Tibial nerve (tissue), 4 donors: Measurements from ENCODE around the gene KLF18.

Source experiments
- EP300 ChIP-seq, 2 donors: sonication (generic); formaldehyde crosslinking; IDR thresholded peaks; one replicate each; pipeline ENCODE4 v1.6.1; 2017; ENCODE audit warnings: antibody characterized with exemption in 2 of 2, mild to moderate bottlenecking in 1 of 2
- POLR2A ChIP-seq, 2 donors: fragments of 450-650 bp; IDR thresholded peaks; one replicate each; pipeline ENCODE4 v1.6.1; 2017; ENCODE audit warnings: antibody characterized with exemption in 2 of 2, mild to moderate bottlenecking in 2 of 2, moderate library complexity in 2 of 2
- TF ChIP-seq, protein P1 (sequence below), 5 experiments: fragments of 200-600 bp in 3 of 5; fragments of 450-650 bp in 2 of 5; sonication (generic) in 3 of 5; IDR thresholded peaks; one replicate each; pipeline ENCODE4 v1.5.1; 2016 to 2019; ENCODE audit warnings: antibody characterized with exemption in 5 of 5, mild to moderate bottlenecking in 3 of 5, moderate library complexity in 2 of 5

DNA sequence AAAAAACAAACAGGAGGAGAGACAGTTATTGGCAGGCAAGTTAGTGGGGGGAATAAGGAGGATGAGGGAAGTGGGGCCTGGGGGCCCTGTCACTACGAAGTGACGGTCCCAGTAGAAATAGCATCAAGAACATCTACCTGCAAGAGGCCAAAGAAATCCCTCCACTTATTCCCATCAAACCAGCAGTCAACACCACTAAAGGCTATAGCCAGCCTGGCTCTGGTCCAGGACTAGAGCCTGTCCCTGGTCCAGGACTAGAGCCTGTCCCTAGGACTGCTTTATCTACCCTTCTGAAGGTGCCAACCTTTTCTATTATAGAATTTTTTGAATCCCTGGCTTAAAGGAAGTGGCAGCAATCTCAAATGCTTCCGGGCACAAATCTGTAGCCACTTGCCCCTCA lies 3.2 kb downstream of the KLF18 start:
- TF ChIP-seq POLR2A (IDR thresholded peaks at IDR 0.05) (no peak), EP300 (IDR thresholded peaks at IDR 0.05) (no peak)
- TF ChIP-seq, protein P1, sequence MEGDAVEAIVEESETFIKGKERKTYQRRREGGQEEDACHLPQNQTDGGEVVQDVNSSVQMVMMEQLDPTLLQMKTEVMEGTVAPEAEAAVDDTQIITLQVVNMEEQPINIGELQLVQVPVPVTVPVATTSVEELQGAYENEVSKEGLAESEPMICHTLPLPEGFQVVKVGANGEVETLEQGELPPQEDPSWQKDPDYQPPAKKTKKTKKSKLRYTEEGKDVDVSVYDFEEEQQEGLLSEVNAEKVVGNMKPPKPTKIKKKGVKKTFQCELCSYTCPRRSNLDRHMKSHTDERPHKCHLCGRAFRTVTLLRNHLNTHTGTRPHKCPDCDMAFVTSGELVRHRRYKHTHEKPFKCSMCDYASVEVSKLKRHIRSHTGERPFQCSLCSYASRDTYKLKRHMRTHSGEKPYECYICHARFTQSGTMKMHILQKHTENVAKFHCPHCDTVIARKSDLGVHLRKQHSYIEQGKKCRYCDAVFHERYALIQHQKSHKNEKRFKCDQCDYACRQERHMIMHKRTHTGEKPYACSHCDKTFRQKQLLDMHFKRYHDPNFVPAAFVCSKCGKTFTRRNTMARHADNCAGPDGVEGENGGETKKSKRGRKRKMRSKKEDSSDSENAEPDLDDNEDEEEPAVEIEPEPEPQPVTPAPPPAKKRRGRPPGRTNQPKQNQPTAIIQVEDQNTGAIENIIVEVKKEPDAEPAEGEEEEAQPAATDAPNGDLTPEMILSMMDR (IDR thresholded peaks at IDR 0.05), result no peak
